SU-DHL-6 (cell line): ENCODE measurements around the gene SMLR1.

Source experiments
- EZH2phosphoT487 ChIP-seq: fragments of 200-600 bp; sonication (generic), shearing (Covaris generic); conservative IDR thresholded peaks from 2 replicates; pipeline ENCODE4 v1.6.1; 2018; ENCODE audit warnings: mild to moderate bottlenecking, antibody characterized with exemption, low read length, moderate library complexity, mixed read lengths
- TF ChIP-seq, protein P1 (sequence below): fragments of 200-600 bp; sonication (generic); IDR thresholded peaks from one replicate; pipeline ENCODE4 v1.5.1; 2017; ENCODE audit warnings: antibody characterized with exemption, mild to moderate bottlenecking, low read length, moderate library complexity; ENCODE audit not compliant: insufficient read depth, poor library complexity, severe bottlenecking

- TF ChIP-seq, protein P1, sequence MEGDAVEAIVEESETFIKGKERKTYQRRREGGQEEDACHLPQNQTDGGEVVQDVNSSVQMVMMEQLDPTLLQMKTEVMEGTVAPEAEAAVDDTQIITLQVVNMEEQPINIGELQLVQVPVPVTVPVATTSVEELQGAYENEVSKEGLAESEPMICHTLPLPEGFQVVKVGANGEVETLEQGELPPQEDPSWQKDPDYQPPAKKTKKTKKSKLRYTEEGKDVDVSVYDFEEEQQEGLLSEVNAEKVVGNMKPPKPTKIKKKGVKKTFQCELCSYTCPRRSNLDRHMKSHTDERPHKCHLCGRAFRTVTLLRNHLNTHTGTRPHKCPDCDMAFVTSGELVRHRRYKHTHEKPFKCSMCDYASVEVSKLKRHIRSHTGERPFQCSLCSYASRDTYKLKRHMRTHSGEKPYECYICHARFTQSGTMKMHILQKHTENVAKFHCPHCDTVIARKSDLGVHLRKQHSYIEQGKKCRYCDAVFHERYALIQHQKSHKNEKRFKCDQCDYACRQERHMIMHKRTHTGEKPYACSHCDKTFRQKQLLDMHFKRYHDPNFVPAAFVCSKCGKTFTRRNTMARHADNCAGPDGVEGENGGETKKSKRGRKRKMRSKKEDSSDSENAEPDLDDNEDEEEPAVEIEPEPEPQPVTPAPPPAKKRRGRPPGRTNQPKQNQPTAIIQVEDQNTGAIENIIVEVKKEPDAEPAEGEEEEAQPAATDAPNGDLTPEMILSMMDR, result no peak
- no peak for TF ChIP-seq EZH2phosphoT487
Measured at GRCh38 chr6:130858498-130859160, 31.4 kb downstream of the SMLR1 start.
